Cardiac fibroblast (primary cell): ENCODE results near the gene OR1F1.

Source experiments
- DNase-seq, 2 donors: peaks; one replicate each; pipeline versions ENCODE4 v3.0.0 to v3.0.0-alpha.2; 2010; ENCODE audit warnings: low read depth in 2 of 2
- H3K4me3 ChIP-seq, 2 donors: replicated peaks in 1 of 2; 1 replicate in 1 of 2; 2 replicates in 1 of 2; pipeline ENCODE4 v1.5.1; 2011; ENCODE audit warnings: low read depth in 2 of 2, low read length in 2 of 2, mild to moderate bottlenecking in 2 of 2, moderate library complexity in 1 of 2
- TF ChIP-seq, protein P1 (sequence below): IDR thresholded peaks from one replicate; pipeline ENCODE4 v1.5.1; 2011; ENCODE audit warnings: low read depth, mild to moderate bottlenecking, low read length, inconsistent platforms

Gene OR1F1

DNA sequence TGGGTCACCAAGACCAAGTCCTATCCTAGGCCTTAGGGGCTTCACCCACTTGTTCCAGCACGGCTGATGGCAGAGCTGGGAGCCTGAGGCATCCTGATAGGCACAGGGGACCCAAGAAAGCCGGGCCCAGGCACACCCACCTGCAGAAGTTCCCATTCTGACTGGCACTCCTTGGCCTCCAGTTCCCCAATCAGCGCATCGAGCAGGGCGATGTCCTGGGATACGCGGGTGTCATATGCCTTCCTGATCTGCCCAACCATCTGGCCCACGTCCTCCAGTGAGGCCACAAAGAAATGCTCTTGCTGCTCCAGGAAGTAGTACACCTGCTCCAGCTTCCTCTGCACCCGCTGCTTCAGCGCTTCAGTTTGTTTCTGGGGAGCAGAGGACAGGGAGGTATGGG lies 58.9 kb downstream of the OR1F1 start:
- H3K4me3 ChIP-seq, result no peak overlapping the region
- TF ChIP-seq, protein P1, sequence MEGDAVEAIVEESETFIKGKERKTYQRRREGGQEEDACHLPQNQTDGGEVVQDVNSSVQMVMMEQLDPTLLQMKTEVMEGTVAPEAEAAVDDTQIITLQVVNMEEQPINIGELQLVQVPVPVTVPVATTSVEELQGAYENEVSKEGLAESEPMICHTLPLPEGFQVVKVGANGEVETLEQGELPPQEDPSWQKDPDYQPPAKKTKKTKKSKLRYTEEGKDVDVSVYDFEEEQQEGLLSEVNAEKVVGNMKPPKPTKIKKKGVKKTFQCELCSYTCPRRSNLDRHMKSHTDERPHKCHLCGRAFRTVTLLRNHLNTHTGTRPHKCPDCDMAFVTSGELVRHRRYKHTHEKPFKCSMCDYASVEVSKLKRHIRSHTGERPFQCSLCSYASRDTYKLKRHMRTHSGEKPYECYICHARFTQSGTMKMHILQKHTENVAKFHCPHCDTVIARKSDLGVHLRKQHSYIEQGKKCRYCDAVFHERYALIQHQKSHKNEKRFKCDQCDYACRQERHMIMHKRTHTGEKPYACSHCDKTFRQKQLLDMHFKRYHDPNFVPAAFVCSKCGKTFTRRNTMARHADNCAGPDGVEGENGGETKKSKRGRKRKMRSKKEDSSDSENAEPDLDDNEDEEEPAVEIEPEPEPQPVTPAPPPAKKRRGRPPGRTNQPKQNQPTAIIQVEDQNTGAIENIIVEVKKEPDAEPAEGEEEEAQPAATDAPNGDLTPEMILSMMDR, result no peak
- DNase-seq, result no peak

DNA sequence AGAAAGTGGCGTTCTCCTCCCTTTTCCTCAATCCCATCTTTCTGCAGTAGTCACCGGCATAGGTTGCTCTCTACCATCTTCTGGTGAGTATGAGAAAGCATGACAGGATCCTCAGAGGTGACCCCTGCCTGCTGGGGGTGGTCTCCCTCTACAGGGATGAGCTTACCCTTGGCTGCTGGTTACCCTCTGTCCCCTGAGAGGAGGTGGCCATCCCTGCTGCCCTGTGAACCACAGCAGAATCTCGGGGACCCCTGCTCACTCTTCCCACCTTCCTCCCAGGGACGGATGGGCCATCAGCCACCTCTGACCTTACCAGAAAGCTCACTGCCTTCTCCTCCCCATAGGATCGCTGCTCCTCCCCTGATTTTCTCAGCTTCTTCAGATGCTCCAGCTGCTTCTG lies 60.6 kb downstream of the OR1F1 start:
- TF ChIP-seq, protein P1, result no peak
- DNase-seq, result no peak
- no peak overlapping the region for H3K4me3 ChIP-seq

GRCh38 chr16:3249020-3249419 lies 61.0 kb downstream of the OR1F1 start:
- TF ChIP-seq, protein P1, result no peak
- no peak overlapping the region for H3K4me3 ChIP-seq
- no peak for DNase-seq

- TF ChIP-seq, protein P1, result no peak
- H3K4me3 ChIP-seq, result no peak overlapping the region
- no peak for DNase-seq
These were observed 61.4 kb downstream of the OR1F1 start for GRCh38 chr16:3249451-3249850.

DNA sequence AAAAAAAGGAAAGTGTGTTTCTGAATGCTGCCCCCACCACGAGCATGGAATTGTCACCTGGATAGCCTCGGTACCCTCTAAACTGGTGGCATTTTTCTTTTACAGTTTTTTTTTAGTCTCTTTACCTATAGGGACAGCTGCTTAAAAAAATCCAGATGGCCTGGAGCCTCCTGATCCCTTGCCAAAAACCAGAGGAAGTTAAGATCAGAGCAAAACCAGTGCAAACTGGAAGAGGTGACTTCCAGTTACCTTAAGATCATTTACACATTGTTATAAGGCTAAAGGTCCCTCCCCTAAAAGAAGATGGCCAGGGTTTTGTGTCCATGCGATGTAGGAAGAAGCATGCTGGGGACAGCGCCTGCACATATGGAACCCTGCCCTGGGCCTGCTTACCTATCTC lies 65.0 kb downstream of the OR1F1 start:
- TF ChIP-seq, protein P1, result no peak
- H3K4me3 ChIP-seq, result no peak overlapping the region
- no peak for DNase-seq

GRCh38 chr16:3254309-3254708 lies 66.3 kb downstream of the OR1F1 start:
- DNase-seq, result no peak
- no peak overlapping the region for H3K4me3 ChIP-seq
- TF ChIP-seq, protein P1, result no peak
